HPDE6-E6E7 (cell line): ENCODE measurements around the gene PAX2.

Source experiments
- DNase-seq: peaks from one replicate; pipeline ENCODE4 v3.0.0; 2011; ENCODE audit warnings: missing footprints; ENCODE audit errors: extremely low spot score

PAX2 gene

GRCh38 chr10:100724531-100725027 lies 20.8 kb upstream of the PAX2 start:
- DNase-seq = no peak

GRCh38 chr10:100725071-100725471 lies 20.3 kb upstream of the PAX2 start:
- DNase-seq = no peak

GRCh38 chr10:100725869-100726426 lies 19.4 kb upstream of the PAX2 start:
- no peak for DNase-seq

GRCh38 chr10:100727808-100728207 lies 17.6 kb upstream of the PAX2 start:
- no peak for DNase-seq

- no peak for DNase-seq
Observed at GRCh38 chr10:100728928-100729861, 16.2 kb upstream of the PAX2 start.

- DNase-seq = no peak
Observed at GRCh38 chr10:100729862-100730724, 15.3 kb upstream of the PAX2 start.

GRCh38 chr10:100730725-100731406 lies 14.5 kb upstream of the PAX2 start:
- no peak for DNase-seq

GRCh38 chr10:100731407-100732240 lies 13.8 kb upstream of the PAX2 start:
- DNase-seq = no peak

- DNase-seq = no peak
Observed at GRCh38 chr10:100732241-100732596, 13.2 kb upstream of the PAX2 start.

GRCh38 chr10:100733329-100733728 lies 12.1 kb upstream of the PAX2 start:
- DNase-seq = no peak

GRCh38 chr10:100734295-100735086 lies 10.9 kb upstream of the PAX2 start:
- no peak for DNase-seq

- DNase-seq = no peak
Observed at GRCh38 chr10:100735087-100735336, 10.4 kb upstream of the PAX2 start.

GRCh38 chr10:100735337-100736143 lies 9.8 kb upstream of the PAX2 start:
- no peak for DNase-seq

- DNase-seq = no peak
Observed at GRCh38 chr10:100736144-100736808, 9.1 kb upstream of the PAX2 start.

- DNase-seq = no peak
Observed at GRCh38 chr10:100736809-100737354, 8.5 kb upstream of the PAX2 start.

GRCh38 chr10:100737355-100738054 lies 7.9 kb upstream of the PAX2 start:
- DNase-seq = no peak

- DNase-seq = no peak
Observed at GRCh38 chr10:100738055-100738827, 7.1 kb upstream of the PAX2 start.
